HG02885 (cell line): Measurements from ENCODE around the gene SAE1.
"Not testable (repeated sequence)": the region's sequence is repeated elsewhere in the genome, so short reads cannot be mapped to it uniquely, and the experiment has no call there.

ENCODE experiments used
- ATAC-seq: cut with Tn5 transposase; IDR thresholded peaks from one replicate; pipeline ENCODE4 v1.9.1; 2021; ENCODE audit warnings: mild to moderate bottlenecking; ENCODE audit not compliant: unreplicated experiment, poor library complexity

Gene SAE1

GRCh38 chr19:47130589-47131227 is at the start of gene SAE1:
Gene SAE1, plus strand, starts transcription at chr19:47130835. Its CDS starts 96 bp downstream, at chr19:47130931.
- ATAC-seq, result peak; percentile 85

GRCh38 chr19:47081095-47081494 is 49.5 kb upstream of the SAE1 start:
- ATAC-seq, result no peak

GRCh38 chr19:47082493-47082892 is 48.1 kb upstream of the SAE1 start:
- ATAC-seq, result no peak

- no peak for ATAC-seq
Measured at GRCh38 chr19:47084879-47085439, 45.7 kb upstream of the SAE1 start.

DNA sequence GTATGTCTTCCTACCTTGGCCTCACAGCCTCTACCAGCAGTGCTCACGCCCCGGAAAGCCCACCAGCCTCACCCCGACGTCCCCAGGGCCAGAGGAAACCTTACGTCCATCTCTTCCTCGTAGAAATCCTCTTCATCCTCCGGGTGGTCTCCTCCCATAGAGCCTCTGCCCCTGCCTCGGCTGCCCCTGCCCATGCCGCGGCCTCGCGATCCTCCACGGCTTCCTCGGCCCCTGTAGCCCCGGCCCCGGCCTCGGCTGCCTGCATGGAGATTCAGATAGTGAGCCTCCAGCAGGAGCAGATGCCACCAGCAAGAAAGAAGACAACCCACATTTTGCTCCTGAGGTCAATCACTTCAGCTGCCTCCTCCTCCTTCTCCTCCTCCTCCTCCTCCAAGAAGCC is 44.4 kb upstream of the SAE1 start:
- no peak for ATAC-seq

GRCh38 chr19:47089767-47090350 is 40.8 kb upstream of the SAE1 start:
- no peak for ATAC-seq

- ATAC-seq, result no peak
Measured at GRCh38 chr19:47093254-47093653, 37.4 kb upstream of the SAE1 start.

GRCh38 chr19:47093841-47094240 is 36.8 kb upstream of the SAE1 start:
- peak; percentile 64 for ATAC-seq

DNA sequence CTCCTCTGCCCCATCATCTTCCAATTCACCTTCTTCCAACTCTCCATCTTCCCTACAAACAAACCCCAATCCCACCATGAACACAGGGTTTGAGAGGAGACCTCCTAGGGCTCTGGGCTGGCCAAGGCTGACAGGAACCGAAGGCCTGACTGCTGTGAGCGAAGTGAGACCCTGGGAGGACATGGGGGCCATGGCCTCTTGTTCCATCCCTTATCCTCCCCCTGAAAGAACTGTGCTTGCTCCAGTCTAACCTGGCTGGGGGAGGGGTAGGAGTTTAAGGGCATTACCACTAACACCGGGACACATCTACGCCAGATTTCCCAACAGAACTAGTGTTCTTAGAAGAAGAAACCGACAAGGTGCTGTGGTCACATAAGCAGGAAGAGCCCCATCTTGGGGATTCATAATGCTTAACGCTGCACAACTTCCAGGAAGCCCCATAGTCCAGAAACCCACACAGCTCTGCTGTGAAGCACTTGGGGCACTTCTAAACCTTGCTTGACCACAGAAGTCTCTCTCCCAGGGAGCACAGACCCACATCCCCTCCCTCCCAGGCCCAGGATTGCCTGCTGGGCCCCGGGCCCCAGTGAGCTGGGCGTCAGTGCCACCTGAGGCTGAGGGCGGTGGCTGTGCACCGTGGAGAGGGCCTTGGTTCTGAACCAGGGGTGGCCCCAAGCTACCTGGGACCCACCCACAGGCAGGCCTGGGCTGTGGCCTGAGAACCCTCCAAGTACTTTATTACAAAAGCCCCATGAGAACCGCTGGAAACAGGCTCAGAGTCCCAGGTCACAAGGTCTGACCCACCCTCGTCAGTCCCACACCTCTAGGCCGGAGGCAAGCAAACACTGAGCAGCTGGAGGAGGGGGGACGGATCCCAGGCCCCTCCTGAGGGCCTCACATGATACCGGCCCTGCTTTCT is 35.8 kb upstream of the SAE1 start:
- no peak for ATAC-seq

GRCh38 chr19:47095476-47096099 is 35.0 kb upstream of the SAE1 start:
- no peak for ATAC-seq

GRCh38 chr19:47096100-47096704 is 34.4 kb upstream of the SAE1 start:
- ATAC-seq, result no peak

DNA sequence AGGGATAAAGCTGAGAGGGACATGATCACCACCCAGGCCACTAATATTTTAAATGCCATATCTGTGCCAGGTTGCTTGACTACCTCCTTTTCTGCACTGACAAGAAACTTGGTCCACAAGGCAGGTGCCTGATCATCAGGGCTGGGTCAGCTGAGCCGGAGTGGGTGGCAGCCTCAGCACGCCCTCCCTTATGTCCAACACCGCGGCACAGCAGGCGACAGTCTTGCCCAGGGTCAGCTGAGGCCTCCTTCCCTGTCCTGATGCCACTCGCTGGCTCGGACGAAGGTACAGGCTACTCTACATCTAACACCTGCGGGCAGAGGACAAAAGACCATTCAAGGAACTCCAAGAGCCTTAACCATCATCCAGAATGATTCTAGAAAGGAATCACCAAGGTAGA is 33.9 kb upstream of the SAE1 start:
- ATAC-seq, result no peak

- ATAC-seq, result no peak
Measured at GRCh38 chr19:47097396-47098201, 33.0 kb upstream of the SAE1 start.

- ATAC-seq, result no peak
Measured at GRCh38 chr19:47098608-47099007, 32.0 kb upstream of the SAE1 start.

DNA sequence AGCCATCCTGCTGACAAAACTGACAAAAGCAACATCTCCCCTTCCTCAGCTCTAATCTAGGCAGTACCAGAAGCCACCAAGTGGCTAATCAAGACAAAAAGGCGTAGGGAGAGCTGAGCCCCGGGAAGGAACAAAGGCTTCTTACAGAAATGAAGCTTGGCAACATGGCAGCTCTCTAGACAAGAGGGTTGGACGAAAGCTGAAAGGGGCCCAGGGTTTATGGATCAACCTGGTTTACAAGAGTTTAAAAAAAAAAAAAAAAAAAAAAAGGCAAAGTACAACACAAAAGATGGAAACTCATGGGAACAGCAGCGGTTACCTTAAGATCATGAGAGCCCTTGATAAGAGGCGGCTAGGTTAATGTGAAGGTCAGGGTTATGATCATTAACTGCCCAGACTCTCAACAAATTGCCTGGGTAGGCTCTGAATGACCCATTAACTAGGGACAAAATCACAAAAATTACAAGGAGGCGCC is 31.0 kb upstream of the SAE1 start:
- ATAC-seq, result no peak

DNA sequence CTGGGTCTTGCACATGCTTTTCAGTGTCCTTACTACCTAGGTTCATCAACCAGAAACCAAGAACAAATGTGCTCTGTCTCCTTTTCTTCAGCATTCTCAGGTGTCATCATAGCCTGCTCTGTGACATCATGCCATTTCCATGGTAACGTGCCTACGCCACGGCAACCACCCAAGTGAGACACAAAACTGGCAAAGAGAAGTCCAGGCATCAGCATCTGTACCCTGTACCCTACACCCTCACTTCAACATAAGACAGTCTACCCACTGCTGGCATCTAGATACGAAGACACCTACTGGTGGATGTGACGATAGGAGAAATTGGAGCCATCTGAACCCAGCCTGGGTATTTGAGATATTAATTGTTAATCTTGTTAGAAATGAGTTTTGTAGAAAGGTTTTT is 30.3 kb upstream of the SAE1 start:
- no peak for ATAC-seq

DNA sequence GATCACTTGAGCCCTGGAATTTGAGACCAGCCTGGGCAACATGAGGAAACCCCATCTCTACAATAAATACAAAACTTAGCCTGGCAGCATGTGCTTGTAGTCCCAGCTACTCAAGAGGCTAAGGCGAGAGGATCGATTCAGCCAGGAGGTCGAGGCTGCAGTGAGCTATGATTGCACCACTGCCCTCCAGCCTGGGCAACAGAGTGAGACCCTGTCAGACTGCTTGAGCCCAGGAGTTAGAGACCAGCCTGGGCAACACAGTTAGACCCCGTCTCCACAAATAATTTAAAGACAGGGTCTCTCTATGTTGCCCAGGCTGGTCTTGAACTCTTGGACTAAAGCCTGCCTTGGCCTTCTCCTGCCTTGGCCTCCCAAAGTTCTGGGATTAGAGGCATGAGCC is 29.5 kb upstream of the SAE1 start:
- not testable (repeated sequence) for ATAC-seq

DNA sequence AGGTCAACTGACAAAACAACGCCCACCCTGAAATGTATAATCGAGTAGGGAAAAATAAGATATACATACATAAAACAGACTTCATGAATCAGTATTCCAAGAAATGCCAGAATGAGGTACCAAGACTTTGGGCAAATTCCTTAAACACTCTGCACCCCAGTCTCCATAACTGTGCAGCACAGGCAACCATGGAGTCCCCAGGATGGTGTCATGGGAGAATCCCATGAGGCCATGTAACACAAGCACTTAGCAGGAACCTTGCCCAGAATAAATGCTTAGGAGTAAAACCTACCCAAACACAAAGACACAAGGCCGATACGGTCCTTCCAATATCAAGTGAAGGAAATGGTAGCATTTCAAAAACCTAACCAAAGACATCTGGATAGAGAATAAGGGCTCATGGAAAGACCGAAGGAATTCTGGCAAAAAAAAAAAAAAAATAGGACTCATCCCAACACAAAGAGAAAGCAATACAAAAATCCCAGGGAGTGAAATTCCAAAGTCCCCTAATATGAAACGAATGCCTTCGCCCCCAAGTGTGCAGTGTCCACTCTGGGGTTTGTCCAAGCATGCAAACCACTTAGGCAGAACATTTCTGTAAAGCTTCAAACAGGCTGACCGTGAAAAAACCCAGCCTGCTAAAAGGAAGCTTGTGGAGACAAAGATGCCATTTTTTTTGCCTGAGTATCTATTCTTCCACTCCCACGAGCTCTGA is 28.1 kb upstream of the SAE1 start:
- no peak for ATAC-seq

DNA sequence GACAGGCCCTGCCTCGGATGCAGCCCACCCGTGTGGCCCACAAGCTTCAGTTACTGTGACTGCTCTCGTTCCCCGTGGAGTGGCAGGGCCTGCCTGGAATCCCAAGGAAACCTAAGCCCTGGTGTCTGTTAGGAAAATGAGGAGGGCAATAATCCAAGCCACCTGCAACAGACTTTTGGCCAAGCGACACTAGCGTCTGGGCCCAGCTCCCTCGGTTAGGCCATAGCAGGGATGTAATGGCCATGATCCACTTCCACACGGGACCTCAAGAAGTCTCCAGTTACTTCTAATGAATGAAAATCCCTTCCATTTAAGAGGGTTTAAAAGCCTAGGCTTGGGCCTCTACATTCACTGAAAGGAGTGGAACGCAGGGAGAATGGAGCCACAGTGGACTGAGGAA is 26.0 kb upstream of the SAE1 start:
- no peak for ATAC-seq
